Stimulated activated CD8-positive, alpha-beta memory T cell treated with anti-CD3 and anti-CD28 coated beads, Interleukin-12 subunit alpha, Interleukin-12 subunit beta, amount 100 ng/mL, for 24 hours (primary cell): Measurements from ENCODE around the gene OCA2.
"Not testable (repeated sequence)": the region's sequence is repeated elsewhere in the genome, so short reads cannot be mapped to it uniquely, and the experiment has no call there.

Experiments used
- DNase-seq: peaks from one replicate; pipeline ENCODE4 v3.0.0-alpha.2; 2020; ENCODE audit errors: extremely low read depth

Gene OCA2

DNA sequence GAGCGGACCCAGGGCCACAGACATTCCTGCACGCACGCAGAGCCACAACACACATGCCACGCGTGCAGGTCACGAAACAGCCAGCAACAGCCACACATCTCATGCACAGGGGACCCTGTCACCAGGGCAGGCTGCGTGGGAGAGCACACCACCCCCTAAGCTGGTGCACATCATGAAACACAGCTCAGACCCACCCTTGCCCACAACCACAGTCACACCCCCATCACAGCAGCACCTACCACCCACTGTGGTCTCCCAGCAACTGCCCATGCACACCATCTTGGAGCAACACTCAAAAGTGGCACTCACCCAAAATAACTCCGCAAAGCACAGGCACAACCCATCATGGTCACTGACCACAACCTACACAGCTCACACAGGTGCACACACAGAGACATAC is 75.7 kb downstream of the OCA2 start:
- no peak for DNase-seq

- DNase-seq: no peak
Measured at GRCh38 chr15:28022961-28023360, 76.2 kb downstream of the OCA2 start.

DNA sequence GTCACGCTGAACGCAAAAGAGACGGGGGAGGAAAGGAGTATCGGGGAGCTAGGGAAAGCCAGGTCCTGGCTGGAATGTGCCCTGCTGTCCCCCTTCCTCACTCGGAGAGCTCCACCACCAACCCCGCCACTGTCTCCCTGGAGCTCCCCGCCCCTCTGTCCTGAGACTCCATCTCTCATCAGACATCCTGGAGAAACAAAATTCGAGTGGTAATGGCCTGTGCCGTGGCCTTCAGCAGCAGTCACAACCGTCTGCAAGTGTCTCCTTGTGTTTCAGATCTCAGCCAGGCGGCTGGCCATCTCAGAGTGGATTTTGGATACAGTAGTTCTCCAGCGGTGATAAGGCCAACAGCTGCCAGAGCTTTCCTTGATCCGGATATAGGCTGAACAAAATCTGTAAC is 76.9 kb downstream of the OCA2 start:
- no peak for DNase-seq

- DNase-seq: no peak
Measured at GRCh38 chr15:28021281-28022039, 77.7 kb downstream of the OCA2 start.

GRCh38 chr15:28020644-28021043 is 78.5 kb downstream of the OCA2 start:
- DNase-seq: no peak

DNA sequence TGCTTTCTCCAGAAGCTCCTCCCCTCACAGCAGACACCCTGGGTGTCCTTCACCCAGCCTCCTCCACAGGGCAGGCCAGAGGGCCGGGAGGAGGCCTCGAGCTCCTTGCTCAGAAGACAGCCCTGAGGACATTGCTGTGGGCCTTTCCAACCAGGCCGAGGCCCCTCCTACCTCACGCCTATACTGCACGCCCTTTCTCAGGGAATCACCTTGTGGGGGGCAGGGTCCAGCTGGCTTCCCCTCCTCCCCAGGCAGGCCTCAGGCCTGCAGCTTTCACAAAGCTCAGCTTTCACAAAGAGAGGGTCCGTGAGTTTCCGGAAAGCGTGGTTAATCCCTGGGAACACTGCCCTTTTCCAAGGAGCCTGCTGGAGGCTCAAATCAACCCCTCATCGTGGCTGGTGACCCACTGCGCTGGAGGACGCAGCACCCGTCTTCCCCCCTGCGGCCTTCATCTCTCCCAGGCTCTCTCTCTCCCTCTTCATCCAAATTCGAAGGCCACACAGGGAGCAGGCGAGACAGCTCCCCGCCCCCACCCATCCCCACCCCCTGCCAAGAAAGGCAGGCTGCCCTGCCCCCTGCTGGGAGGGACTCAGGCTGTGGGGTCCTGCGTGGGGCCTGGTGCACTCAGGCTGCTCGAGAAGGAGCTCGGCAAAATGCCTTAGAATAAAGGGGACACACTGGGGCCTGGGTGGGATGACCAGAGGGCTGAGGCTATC is 79.4 kb downstream of the OCA2 start:
- DNase-seq: no peak

DNA sequence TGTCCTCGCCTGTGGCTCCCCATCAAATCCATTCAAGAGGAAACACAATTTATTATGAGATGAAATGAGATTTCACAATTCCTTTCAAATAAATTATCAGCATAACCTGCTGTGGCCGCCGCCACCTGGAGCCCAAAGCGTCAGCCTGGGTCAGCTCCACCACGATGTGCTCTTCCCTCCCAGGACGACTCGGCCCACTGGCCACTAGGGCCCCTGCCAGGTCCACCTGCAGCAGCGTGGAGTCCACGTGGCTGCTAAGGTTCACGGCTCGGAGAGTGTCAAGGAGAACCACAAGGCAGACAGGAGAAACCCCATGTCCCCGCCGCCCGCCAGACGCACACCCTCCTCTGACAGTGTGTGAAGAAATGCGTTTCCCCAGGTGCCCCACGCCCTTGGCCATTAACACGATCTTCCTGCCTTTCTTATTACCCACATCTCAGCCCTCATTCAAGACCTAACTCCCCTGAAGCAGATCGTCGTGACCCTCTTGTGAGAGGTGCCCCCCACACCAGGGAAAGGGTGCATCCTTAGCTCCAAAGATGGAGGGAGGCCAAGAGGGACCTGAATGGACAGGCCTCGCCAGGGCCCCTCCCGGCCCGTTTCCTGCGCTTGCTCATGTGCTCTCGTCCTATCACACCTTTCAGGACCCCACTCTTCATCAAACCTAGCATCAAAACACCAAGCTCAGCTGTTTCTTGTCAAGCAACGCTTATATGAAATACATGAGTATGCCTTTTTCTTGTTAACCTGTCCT is 80.6 kb downstream of the OCA2 start:
- DNase-seq: no peak

GRCh38 chr15:28017423-28017924 is 81.6 kb downstream of the OCA2 start:
- DNase-seq: no peak

GRCh38 chr15:28015855-28016254 is 83.3 kb downstream of the OCA2 start:
- DNase-seq: no peak

DNA sequence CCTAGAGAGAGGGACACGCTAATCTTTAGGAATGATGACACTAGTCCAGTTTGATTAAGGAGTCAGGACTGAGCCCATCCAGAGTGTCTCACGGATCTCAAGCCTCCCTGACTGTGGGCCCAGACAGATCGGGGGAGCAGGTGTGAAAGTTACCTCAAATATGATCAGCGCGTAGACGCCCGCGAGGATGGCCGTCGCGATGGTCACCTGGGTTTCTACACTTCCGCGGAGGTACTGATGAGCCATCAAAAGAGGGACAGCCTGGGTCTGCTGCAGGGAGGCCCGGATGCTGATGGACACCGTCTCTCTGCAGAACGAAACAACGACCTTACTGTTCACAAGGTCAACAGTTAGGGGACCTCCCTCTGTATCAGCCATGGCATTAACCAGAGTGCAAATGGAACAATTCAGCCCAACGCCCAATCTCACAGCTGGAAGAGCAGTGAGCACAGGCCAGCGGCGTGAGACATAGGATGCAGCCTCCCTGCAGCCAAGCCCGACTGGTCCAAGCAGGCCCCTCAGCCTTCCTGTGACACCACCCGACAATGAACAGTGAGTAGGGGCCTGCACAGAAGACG is 84.4 kb downstream of the OCA2 start:
- no peak for DNase-seq

- no peak for DNase-seq
Measured at GRCh38 chr15:28013976-28014375, 85.1 kb downstream of the OCA2 start.

DNA sequence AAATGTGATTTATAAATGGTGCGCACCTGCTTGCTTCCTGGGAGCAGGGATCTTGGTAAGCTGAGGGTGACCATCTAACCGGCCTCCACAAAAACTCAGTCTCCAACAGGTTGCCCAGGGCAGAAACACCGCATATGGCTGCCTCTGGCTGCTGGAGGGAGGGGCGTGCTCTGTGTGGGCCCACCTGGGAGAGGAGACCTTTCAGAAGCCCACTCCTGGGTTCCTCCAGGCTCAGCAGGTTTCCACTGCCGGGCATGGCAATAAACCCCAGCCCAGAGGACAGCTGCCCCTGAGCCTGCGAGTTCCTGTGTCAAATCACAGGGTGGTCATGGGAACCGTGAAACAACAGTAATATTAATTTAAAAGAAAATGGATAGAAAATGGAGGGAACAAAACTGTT is 85.6 kb downstream of the OCA2 start:
- no peak for DNase-seq

GRCh38 chr15:28012231-28012630 is 86.9 kb downstream of the OCA2 start:
- no peak for DNase-seq

DNA sequence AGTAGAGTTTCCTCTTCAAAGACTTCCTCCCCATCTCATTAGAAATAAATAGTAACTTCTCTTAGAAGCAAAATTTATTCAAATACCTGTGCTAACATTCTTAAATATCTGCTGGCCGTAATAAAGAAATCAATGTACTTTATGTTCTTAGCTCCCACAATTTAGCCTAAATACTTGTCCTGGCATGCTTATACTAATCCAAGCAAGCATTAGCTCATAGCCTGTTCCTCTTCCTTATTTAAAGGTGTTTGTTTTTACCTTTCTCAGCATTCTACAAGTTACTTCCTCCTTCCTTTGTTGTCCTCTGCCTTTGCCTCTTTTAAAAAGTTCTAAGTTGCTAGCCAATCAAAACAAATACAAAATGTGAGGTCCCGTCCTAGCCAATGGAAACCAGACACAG is 90.9 kb downstream of the OCA2 start:
- DNase-seq: not testable (repeated sequence)

DNA sequence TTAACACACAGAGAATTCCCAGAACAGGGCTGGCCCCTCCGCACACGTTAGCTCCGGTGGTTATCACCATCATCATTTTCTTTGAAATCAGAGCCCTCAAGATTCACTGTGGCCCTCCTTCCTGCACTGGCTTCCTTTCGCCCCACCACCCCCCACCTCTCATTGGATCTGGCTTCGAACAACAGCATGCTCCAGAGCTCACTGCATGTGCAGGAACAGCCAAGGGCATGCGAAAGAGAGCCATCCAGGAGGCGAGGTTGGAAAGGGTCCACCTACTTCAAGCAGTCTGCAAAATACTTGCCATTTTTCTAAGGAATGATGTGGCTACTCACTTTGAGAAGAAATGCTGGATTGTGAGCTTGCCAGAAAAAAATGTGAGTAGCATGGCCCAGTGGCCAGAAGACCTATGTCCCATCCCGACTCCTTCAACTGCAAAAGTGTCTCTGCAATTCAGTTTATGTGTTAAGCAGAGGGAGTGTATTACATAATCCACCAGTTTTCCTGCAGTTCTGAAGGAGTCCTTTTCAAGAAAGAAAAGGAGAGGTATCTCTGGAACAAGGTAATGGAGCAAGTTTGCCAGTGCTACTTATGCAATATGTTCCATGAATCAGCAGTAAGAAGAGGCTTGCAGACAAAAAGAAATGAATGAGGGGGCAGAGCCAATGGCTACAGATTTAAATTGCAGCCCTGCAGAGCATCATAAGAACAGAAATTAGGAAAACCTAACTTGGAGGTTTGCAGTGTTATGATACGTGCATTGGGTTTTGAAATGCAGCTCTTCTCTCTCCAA is 92.8 kb downstream of the OCA2 start:
- no peak for DNase-seq

DNA sequence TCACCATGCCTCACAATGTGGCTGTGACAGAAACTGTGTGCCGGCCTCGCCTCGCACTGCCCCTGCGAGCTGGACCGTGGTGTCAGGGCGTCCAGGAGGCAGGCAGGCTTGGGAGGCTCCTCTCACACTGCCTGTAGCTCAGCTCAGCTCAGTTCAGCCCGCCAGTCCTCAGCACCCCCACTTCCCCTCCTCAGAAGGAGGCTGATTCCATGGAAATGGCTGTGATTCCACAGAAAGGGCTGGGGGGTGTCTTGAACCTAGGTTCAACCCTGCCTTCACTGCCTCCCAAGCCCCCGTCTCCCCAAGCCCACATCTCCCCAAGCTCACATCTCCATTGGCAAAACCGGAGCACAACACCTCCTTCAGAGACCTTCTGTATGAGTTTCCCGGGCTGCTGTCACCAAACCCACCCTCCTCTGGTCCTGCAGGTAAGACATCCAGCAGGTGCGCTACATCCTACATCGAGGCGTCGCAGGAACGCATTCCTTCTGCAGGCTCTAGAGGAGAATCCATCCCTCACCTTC is 94.0 kb downstream of the OCA2 start:
- no peak for DNase-seq

DNA sequence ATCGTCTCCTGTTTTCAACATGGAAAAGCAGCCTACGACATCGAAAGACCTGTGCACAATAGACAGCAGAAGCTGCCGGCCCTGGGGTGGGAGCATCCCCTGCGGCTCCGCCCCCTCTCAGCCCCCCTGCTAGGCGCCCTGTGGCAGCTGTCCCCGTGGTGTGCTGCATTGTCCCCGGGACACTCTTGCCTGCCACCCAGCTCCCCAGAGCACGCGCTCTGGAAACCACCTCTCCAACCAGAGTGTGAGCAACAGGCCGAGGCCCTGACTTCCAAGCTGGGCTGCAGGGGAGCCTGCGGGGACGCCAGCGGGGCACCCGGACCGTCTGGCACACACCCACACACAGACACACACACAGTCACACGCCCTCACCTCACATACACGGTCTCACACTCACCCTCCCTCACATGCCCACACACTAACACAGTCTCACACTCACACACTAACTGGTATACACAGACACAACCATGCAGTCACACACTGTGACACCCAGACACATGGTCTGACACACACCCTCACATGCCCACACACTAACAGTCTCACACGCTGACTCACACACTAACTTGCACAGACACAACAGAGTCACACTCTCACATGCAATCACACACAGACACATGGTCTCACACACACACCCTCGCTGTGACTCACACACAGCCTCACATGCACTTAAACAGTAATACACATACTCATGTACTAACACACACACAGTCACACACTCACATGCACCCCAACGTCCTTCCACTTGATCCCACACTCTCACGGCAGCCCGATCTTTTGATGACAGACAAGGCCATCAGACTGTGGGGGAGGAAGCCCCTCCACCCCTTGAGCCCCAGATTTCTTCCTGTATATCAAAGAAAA is 94.7 kb downstream of the OCA2 start:
- no peak for DNase-seq

GRCh38 chr15:28003302-28004037 is 95.6 kb downstream of the OCA2 start:
- DNase-seq: no peak

GRCh38 chr15:28002867-28003266 is 96.2 kb downstream of the OCA2 start:
- no peak for DNase-seq
